ENCODE measurements around the gene GSTA4.

DNA sequence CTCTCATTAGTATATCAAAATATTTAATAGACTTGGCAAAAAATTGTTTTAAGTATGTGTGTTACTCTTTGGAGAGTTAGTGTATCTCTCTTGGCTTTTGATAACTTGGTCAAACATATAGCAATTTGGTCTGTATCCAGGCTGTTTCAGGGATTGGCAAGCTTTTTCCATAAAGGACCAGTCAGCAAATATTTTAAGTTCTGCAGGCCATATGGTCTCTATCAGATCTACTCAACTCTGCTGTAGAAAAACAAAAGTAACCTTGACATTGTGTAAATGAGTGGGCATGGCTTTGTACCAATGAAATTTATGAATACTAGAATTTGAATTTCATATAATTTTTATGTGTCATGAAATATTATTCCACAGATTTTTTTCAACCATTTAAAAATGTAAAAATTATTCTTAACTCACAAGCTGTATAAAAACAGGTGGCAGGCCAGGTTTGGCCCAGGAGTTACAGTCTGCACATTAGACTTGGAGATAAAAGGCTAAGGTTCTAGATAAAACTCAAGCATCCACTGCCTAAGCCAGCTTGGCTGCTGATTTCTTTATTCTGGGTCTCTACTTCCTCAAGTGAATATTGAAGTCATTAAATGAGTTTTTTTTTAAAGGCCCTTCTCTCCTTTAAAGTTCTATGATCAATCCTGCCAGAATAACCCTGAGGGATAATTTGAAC lies 13.7 kb downstream of the GSTA4 start:
- TF ChIP-seq POLR2AphosphoS5 (IDR thresholded peaks at IDR 0.05) = no peak
- TF ChIP-seq POLR2A (IDR thresholded peaks at IDR 0.05) = no peak
- TF ChIP-seq, protein P1, sequence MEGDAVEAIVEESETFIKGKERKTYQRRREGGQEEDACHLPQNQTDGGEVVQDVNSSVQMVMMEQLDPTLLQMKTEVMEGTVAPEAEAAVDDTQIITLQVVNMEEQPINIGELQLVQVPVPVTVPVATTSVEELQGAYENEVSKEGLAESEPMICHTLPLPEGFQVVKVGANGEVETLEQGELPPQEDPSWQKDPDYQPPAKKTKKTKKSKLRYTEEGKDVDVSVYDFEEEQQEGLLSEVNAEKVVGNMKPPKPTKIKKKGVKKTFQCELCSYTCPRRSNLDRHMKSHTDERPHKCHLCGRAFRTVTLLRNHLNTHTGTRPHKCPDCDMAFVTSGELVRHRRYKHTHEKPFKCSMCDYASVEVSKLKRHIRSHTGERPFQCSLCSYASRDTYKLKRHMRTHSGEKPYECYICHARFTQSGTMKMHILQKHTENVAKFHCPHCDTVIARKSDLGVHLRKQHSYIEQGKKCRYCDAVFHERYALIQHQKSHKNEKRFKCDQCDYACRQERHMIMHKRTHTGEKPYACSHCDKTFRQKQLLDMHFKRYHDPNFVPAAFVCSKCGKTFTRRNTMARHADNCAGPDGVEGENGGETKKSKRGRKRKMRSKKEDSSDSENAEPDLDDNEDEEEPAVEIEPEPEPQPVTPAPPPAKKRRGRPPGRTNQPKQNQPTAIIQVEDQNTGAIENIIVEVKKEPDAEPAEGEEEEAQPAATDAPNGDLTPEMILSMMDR (IDR thresholded peaks at IDR 0.05) = no peak
